Kidney epithelial cell (primary cell): ENCODE data around the gene YJU2. TPM values are rescaled to one million over a fixed set of nuclear protein-coding genes. Genes with fewer than 3 reads are reported as not detected.
"Not testable (repeated sequence)": the region's sequence is repeated elsewhere in the genome, so short reads cannot be mapped to it uniquely, and the experiment has no call there.

Experiments used
- DNase-seq: peaks from one replicate; pipeline ENCODE4 v3.0.0-alpha.2; 2010; ENCODE audit warnings: low read depth
- H3K27me3 ChIP-seq: 2 replicates; pipeline ENCODE4 v1.6.0; 2011; ENCODE audit warnings: low read length; ENCODE audit not compliant: control insufficient read depth, insufficient read depth
- H3K36me3 ChIP-seq: 2 replicates; pipeline ENCODE4 v1.5.1; 2011; ENCODE audit warnings: low read length; ENCODE audit not compliant: control insufficient read depth, insufficient read depth
- H3K4me3 ChIP-seq: 2 replicates; pipeline ENCODE4 v1.5.1; 2011; ENCODE audit warnings: low read depth, mild to moderate bottlenecking, control low read depth, low read length
- total RNA-seq: library from RNA; depleted of rRNA; stranded (reverse); fragments of >200 nt; gene quantifications from 2 replicates; pipeline ENCODE4 v1.2.3, GENCODE V29; 2015
- TF ChIP-seq, protein P1 (sequence below): IDR thresholded peaks from 2 replicates; pipeline ENCODE4 v1.5.1; 2011; ENCODE audit warnings: mild to moderate bottlenecking, moderate library complexity, low read length, control low read depth, inconsistent platforms; ENCODE audit not compliant: insufficient read depth, poor library complexity, severe bottlenecking

Gene YJU2
- total RNA-seq, 1 donor from 2014 or later: 33.0 TPM

DNA sequence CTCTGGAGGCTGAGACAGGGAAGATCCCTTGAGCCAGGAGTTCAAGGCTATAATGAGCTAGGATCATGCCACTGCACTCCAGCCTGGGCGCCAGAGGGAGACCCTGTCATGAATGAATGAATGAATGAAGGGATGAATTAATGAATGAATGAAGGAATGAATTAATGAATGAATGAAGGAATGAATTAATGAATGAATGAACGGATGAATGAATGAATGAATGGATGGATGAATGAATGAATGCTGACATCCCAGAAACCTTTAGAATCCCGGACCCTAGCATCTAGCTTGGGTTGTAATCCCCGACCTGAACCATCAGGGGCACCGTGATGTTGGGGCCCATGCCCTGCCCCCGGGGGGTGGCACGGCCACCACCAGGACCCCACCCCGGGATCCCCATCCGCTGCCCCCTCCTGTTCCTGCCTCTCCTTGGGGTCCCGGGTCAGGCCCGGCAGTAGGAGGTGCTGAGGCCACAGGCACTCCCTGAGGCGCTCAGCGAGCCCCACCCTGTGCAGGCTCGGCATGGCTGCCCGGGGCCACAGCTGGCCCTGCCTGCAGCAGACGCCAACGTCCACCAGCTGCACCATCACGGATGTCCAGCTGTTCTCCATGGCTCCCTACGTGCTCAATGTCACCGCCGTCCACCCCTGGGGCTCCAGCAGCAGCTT lies 14.1 kb upstream of the YJU2 start:
- Histone ChIP-seq H3K27me3 (peaks cover 2% of the 10 kb centered on the region), H3K4me3 (no peak overlapping the region), H3K36me3 (no peaks in the 10 kb centered on the region)
- TF ChIP-seq, protein P1, sequence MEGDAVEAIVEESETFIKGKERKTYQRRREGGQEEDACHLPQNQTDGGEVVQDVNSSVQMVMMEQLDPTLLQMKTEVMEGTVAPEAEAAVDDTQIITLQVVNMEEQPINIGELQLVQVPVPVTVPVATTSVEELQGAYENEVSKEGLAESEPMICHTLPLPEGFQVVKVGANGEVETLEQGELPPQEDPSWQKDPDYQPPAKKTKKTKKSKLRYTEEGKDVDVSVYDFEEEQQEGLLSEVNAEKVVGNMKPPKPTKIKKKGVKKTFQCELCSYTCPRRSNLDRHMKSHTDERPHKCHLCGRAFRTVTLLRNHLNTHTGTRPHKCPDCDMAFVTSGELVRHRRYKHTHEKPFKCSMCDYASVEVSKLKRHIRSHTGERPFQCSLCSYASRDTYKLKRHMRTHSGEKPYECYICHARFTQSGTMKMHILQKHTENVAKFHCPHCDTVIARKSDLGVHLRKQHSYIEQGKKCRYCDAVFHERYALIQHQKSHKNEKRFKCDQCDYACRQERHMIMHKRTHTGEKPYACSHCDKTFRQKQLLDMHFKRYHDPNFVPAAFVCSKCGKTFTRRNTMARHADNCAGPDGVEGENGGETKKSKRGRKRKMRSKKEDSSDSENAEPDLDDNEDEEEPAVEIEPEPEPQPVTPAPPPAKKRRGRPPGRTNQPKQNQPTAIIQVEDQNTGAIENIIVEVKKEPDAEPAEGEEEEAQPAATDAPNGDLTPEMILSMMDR: no peak
- no peak for DNase-seq

DNA sequence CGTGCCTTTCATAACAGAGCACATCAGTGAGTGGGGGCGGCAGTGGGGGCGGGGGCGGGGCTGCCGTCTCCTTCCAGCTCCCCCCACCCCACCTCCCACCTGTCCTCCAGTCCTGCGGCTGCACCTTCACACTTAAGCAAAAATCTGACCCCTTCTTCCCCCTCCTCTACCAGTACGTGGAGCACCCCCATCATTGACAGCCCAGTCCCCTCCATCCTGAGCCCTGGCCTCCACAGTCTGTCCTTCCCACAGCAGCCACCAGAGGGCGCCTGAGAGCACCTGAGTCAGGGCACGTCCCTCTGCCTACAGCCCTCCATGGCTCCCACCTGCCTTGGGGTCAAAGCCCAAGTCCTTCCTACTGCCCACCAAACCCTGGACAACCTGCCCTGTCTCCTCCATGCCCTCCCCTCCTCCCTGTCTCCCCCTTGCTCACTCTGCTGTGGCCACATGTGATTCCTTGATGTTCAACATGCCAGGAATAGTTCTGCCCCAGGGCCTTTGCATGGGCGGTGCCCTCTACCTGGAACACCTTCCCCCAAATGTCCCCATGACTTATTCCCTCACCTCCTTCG lies 13.5 kb upstream of the YJU2 start:
- Histone ChIP-seq H3K4me3 (no peak overlapping the region), H3K27me3 (no peaks in the 10 kb centered on the region), H3K36me3 (no peaks in the 10 kb centered on the region)
- TF ChIP-seq, protein P1: peak; percentile 92
- DNase-seq: no peak

DNA sequence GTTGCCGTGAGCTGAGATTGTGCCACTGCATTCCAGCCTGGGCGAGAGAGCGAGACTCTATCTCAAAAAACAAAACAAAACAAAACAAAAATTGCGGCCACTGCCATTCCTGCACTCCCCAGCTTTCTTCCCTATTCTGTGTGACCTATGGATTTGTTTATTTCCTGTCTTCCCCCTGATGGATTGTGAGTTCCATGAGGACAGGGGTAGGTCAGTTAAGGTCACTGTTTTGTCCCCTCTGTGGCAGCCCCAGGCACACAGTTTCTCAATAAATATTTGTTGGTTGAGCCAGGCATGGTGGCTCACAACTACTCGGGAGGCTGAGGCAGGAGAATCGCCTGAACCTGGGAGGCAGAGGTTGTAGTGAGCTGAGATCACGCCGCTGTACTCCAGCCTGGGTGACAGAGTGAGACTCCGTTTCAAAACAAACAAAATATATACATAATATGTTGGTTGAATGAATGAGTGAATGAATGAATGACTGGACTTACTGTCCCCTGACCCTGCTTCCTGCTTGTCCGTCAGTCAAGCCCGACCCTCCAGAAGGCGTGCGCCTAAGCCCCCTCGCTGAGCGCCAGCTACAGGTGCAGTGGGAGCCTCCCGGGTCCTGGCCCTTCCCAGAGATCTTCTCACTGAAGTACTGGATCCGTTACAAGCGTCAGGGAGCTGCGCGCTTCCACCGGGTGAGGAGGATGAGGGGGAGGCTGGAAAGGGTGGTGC lies 12.6 kb upstream of the YJU2 start:
- DNase-seq: no peak
- no peak overlapping the region for H3K4me3 ChIP-seq
- no peaks in the 10 kb centered on the region for H3K27me3 ChIP-seq
- TF ChIP-seq, protein P1: no peak
- H3K36me3 ChIP-seq: no peaks in the 10 kb centered on the region

DNA sequence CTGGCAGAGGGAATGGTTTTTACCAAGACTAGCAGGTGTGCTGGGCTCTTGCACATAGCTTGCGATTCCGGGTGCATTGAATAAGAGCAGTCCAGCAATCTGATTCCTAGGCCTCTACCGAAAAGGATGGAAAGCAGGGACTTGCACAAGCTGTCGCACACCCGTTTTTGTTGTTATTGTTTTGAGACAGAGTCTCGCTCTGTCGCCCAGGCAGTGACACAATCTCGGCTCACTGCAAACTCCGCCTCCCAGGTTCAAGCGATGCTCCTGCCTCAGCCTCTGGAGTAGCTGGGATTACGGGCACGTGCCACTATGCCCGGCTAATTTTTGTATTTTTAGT lies 12.0 kb upstream of the YJU2 start:
- no peak for DNase-seq
- TF ChIP-seq, protein P1: no peak
- no peaks in the 10 kb centered on the region for H3K36me3 ChIP-seq
- H3K27me3 ChIP-seq: no peaks in the 10 kb centered on the region
- no peak overlapping the region for H3K4me3 ChIP-seq

DNA sequence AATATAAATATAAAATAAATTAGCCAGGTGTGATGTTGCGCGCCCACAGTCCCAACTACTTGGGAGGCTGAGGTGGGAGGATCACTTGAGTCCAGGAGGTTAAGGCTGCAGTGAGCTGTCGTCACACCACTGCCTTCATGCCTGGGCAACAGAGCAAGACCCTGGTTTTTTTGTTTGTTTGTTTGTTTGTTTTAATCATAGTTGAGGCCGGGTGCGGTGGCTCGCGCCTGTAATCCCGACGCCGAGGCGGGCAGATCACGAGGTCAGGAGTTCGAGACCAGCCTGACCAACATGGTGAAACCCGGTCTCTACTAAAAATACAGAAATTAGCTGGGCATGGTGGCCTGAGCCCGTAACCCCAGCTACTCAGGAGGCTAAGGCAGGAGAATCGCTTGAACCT lies 9.4 kb upstream of the YJU2 start:
- H3K27me3 ChIP-seq, H3K36me3 ChIP-seq, H3K4me3 ChIP-seq, DNase-seq: not testable (repeated sequence)

DNA sequence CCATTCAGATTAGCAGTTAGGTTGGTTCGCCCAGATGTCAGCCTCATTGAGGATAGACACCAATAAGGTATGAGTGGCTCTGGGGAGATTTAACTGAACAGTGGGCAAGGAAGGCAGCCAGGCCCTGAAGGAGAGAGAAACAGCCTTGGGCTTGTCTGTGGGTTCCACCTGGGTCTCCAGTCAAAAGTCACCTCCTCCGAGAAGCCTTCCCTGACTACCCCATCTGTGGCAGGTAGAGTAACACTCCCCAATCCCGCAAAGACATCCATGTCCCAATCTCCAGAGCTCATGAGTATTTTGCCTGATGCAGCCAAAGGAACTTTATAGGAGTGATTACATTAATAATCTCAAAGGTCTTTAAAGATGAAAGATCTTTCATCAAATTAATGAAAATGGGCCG lies 8.0 kb upstream of the YJU2 start:
- no peaks in the 10 kb centered on the region for H3K27me3 ChIP-seq
- H3K4me3 ChIP-seq: no peak overlapping the region
- no peaks in the 10 kb centered on the region for H3K36me3 ChIP-seq
- no peak for DNase-seq
- TF ChIP-seq, protein P1: no peak
